Mesothelial cell of epicardium (in vitro differentiated cells): ENCODE results near the gene RPS6KA3. TPM values are rescaled to one million over a fixed set of nuclear protein-coding genes. Genes with fewer than 3 reads are reported as not detected.

Source experiments
- DNase-seq, 2 experiments: peaks; one replicate each; pipeline ENCODE4 v3.0.0; 2021; ENCODE audit warnings: low spot score in 2 of 2; ENCODE audit not compliant: unreplicated experiment in 2 of 2
- H3K27ac Mint-ChIP-seq: 2 replicates; pipeline ENCODE4 v1.8.0; 2021; ENCODE audit warnings: mixed read lengths
- H3K27me3 Mint-ChIP-seq: 2 replicates; pipeline ENCODE4 v1.8.0; 2021; ENCODE audit warnings: low read depth, mixed read lengths
- H3K36me3 Mint-ChIP-seq: 2 replicates; pipeline ENCODE4 v1.8.0; 2021; ENCODE audit warnings: mixed read lengths
- H3K4me1 Mint-ChIP-seq: 2 replicates; pipeline ENCODE4 v1.8.0; 2021; ENCODE audit warnings: mixed read lengths
- H3K4me3 Mint-ChIP-seq: 2 replicates; pipeline ENCODE4 v1.8.0; 2021; ENCODE audit warnings: mild to moderate bottlenecking, moderate library complexity, mixed read lengths
- H3K9me3 Mint-ChIP-seq: 2 replicates; pipeline ENCODE4 v1.8.0; 2021; ENCODE audit warnings: mixed read lengths
- total RNA-seq: library from RNA; stranded (reverse); gene quantifications from 3 replicates; pipeline ENCODE4 v1.2.1, GENCODE V29; 2021
- TF ChIP-seq, protein P1 (sequence below): fragments of 200-600 bp; sonication (generic); IDR thresholded peaks from one replicate; pipeline ENCODE4 v1.5.0; 2021; ENCODE audit warnings: antibody characterized with exemption; ENCODE audit not compliant: unreplicated experiment

Gene RPS6KA3
- total RNA-seq, 1 donor from 2014 or later, result 42.3 TPM

DNA sequence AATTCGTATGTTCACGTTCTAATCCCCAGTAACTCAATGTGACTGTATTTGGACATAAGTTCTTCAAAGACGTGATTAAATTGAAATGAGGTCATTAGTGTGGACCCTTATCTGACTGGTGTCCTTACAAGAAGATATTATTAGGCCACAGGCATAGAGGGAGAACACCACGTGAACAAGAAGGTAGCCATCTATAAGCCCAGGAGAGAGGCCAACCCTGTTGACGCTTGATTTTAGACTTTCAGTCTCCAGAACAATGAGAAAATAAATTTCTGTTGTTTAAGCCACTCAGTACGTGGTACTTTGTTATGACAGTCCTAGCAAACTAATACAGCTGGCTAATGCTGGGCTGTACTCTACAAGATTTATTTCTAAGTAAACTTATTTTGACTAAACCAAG, 123.6 kb downstream of the RPS6KA3 start:
- Mint-ChIP-seq H3K36me3 (peaks cover 4% of the 10 kb centered on the region), H3K27me3 (no peaks in the 10 kb centered on the region), H3K4me1 (peaks cover 14% of the 10 kb centered on the region), H3K27ac (no peak overlapping the region), H3K9me3 (peaks cover 19% of the 10 kb centered on the region), H3K4me3 (peak overlapping the region; percentile 45)
- DNase-seq, result no peak
- TF ChIP-seq, protein P1, sequence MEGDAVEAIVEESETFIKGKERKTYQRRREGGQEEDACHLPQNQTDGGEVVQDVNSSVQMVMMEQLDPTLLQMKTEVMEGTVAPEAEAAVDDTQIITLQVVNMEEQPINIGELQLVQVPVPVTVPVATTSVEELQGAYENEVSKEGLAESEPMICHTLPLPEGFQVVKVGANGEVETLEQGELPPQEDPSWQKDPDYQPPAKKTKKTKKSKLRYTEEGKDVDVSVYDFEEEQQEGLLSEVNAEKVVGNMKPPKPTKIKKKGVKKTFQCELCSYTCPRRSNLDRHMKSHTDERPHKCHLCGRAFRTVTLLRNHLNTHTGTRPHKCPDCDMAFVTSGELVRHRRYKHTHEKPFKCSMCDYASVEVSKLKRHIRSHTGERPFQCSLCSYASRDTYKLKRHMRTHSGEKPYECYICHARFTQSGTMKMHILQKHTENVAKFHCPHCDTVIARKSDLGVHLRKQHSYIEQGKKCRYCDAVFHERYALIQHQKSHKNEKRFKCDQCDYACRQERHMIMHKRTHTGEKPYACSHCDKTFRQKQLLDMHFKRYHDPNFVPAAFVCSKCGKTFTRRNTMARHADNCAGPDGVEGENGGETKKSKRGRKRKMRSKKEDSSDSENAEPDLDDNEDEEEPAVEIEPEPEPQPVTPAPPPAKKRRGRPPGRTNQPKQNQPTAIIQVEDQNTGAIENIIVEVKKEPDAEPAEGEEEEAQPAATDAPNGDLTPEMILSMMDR, result no peak

DNA sequence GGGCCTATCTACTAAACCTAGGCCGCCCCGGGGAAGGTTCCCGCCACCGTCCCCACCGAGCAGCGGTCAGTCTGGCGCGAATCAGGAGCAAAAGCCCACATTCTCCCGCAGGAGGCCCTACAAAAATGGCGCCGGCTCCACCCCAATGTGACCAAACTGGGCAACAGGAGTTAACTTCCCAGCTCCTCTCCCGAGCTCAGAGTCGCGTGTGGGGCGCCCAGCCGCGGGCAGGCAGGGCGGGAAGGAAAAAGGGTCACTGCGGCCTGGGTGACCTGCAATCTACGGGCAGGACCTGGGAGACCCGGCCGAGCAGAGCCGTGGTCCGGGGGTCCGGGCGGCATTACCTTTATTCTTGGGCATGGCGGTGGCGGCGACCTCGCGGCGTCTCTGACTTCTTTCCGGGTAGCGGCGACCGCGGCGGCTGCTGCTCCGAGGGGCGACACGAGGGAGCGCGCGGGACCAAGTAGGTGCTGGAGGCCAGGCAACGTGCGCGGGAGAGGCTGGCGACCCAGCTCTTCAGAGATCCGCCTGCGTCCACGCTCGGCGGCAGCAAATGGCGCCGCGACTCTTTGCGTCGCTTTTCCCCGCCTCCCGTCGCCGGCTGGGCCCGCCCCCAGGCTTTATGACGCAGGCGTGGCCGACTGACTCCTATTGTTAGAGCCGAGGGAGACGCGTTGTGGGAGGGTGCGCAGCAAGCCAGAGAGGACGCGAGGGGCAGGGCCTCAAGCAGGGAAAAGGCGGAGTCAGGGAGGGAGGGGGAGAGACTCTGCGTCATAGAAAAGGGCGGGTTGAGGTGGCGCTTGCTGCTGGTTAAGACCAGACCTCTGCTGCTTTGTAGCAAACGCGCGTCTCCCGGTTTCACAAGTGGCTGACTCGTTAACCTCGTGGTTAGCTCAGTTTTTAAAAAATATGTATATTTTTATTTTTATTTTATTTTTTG, 125.2 kb downstream of the RPS6KA3 start, which contains the start of gene EIF1AX:
Gene EIF1AX (minus strand): TSS at position 558 of the 940 bp plus-strand sequence. CDS start 198 bp downstream, at position 360.
- peak; percentile 81 to 91 for DNase-seq
- H3K27ac Mint-ChIP-seq, result peak within 1 kb of the TSS; percentile 92
- TF ChIP-seq, protein P1, result no peak

DNA sequence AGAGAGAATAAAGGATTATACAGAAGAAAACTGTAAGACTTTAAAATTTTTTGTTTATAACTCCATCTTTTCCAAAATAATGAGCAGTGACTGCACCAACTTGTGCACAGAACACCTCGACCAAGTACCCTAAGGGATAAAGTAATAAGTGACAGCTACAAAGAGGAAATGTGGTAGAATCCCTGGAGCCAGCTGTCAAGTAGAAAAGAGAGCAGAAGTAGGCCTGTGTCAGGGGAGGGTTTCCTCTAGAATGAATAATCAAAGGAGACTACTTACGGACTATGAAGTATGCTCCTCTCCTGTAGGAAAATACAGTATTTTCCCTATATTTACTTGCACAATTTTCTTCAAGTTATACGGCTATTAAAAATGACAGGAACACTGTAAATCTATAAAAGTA, 126.3 kb downstream of the RPS6KA3 start:
- Mint-ChIP-seq H3K27me3 (no peaks in the 10 kb centered on the region), H3K9me3 (peaks cover 15% of the 10 kb centered on the region), H3K36me3 (peaks cover 8% of the 10 kb centered on the region), H3K4me1 (peaks cover 14% of the 10 kb centered on the region), H3K4me3 (peak overlapping the region; percentile 89), H3K27ac (peak overlapping the region; percentile 92)
- TF ChIP-seq, protein P1, result no peak
- DNase-seq, result no peak

More for the DNA sequence above, 125.2 kb downstream of the RPS6KA3 start, which contains the start of gene EIF1AX:
- H3K9me3 Mint-ChIP-seq, result peaks cover 11% of the 10 kb centered on the region
- H3K27me3 Mint-ChIP-seq, result no peaks in the 10 kb centered on the region
- peaks cover 7% of the 10 kb centered on the region for H3K36me3 Mint-ChIP-seq
- peaks cover 14% of the 10 kb centered on the region for H3K4me1 Mint-ChIP-seq
- H3K4me3 Mint-ChIP-seq, result peak within 1 kb of the TSS; percentile 89

DNA sequence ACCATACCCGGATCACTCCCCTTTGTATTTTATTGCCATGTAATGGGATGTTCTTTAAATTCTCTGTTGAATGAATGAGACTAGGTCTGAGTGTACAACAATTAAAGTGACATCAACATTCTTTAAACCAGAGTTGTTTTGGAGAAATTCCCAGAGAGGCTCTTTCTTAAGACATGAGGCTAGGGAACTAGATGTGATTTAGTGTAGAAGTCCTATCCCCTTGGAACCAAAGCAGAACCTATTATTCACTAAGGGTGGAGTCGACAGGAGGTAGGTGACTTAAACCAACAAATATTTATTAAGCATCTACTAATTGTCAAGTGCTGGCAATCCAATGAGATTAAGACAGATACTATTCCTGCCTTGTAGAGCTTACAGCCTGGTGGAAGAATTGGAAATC, 126.7 kb downstream of the RPS6KA3 start:
- no peaks in the 10 kb centered on the region for H3K27me3 Mint-ChIP-seq
- H3K27ac Mint-ChIP-seq, result peak overlapping the region; percentile 76
- H3K4me1 Mint-ChIP-seq, result peaks cover 14% of the 10 kb centered on the region
- TF ChIP-seq, protein P1, result no peak
- peak overlapping the region; percentile 89 for H3K4me3 Mint-ChIP-seq
- no peak for DNase-seq
- peaks cover 8% of the 10 kb centered on the region for H3K36me3 Mint-ChIP-seq
- H3K9me3 Mint-ChIP-seq, result peaks cover 15% of the 10 kb centered on the region

DNA sequence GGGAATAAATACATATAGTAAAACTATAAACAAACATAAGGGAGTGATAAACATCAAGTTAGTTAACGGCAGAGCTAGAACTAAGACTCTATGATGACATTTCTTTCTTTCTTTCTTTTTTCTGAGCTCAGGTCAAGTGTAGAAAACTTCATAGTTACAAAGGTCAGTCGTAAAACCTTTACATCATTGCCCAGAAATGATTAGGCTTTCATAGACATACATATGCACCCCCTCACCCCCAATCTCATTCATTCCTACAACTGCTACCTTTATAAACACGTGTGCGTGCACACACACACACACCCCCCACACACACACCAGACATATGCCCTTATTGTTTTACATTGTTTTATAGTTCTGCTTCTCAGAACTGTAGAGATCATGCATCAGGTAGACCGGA, 130.8 kb downstream of the RPS6KA3 start:
- Mint-ChIP-seq H3K27ac (no peak overlapping the region), H3K4me1 (peaks cover 14% of the 10 kb centered on the region), H3K27me3 (no peaks in the 10 kb centered on the region), H3K36me3 (peaks cover 10% of the 10 kb centered on the region), H3K9me3 (peaks cover 10% of the 10 kb centered on the region), H3K4me3 (no peak overlapping the region)
- DNase-seq, result no peak
- TF ChIP-seq, protein P1, result no peak
